DMS 273 treated with DMSO at 0.1 percent for 48 hours (cell line): Measurements from ENCODE around the gene RBBP8.
"Not testable (repeated sequence)": the region's sequence is repeated elsewhere in the genome, so short reads cannot be mapped to it uniquely, and the experiment has no call there.

Experiments
- DNase-seq: peaks from one replicate; lab custom pipeline; 2025; lab: John Stamatoyannopoulos, UW

RBBP8 gene

DNA sequence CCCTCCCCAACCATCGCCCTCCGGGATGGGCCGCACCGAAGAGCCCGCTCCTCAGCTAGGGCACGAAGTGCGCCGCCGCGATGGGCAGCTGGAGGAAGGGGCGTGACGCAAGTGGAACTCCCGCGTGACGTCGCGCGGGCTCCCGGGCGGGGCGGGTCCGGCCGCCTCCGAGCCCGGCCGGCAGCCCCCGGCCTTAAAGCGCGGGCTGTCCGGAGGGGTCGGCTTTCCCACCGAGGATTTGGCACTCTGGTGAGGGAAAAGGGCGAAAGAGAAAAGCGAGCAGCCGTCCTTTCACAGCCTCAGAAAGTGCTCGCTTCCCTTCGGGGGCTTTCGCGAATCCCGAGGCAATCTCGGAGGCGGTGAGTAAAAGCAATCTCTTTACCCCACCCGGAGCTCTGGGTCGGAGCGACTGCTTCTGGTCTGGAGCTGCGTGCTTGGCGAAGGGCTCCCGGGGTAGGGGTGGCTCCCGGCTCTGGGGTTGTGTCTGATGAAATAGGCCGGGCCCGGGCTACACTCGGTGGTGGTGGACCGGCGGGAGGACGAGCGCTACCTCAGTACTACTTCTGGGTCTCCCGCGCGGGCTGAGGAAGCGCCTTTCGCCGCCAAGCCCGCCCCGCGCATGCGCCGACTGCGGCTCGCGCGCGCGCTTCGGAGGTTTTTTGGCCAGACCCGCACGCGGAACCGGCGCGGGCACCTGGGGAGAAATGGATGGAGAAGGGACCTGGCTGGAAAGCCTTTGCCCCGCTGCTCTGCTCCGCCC lies at the start of gene RBBP8:
TSS of gene RBBP8 (plus strand) at position 123 of the 760 bp plus-strand sequence. CDS start 3,524 bp downstream, outside the sequence.
- peak; percentile 68 for DNase-seq

DNA sequence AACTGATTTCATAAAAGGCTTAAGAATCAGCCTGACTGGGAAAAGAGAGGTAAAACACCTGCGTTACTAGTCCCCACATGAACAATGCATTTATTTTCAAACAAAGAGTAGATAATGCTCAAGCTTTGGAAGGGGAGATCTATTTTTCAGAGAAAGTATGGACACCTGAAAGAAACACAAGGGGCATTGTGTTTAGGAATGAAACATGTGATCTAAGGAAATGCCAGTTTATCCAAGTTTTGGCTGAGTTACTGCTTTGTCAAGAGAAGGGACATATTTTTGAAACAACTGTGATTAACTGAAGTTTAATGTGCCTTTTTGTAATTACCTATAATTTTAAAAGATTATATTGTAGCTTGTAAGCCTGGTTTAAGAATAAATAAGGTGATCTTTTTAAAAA lies 49.3 kb upstream of the RBBP8 start:
- no peak for DNase-seq

DNA sequence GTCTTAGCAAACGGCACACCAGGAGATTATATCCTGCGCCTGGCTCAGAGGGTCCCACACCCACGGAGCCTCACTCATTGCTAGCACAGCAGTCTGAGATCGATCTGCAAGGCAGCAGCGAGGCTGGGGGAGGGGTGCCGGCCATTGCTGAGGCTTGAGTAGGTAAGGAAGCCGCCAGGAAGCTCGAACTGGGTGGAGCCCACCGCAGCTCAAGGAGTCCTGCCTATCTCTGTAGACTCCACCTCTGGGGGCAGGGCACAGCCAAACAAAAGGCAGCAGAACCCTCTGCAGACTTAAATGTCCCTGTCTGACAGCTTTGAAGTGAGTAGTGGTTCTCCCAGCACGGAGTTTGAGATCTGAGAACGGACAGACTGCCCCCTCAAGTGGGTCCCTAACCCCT lies 47.4 kb upstream of the RBBP8 start:
- DNase-seq, result not testable (repeated sequence)

DNA sequence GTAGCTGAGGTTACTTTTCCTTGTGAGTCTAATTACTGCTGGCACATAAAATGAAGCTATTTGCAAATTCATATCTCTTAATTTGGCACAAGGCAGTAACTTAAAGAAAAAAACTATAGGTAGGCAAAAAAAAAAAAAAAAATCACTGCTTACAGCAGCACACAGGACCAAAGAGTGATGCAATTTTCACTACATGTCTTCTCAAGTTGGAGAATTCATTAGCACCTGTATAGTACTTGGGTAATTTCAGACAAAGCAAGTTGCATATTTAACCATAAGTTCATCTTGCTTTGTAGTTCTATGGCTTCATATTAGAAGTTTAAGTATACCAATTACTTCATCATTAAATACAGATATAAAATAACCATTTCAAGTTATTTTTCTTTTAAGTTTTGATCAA lies 33.7 kb upstream of the RBBP8 start:
- DNase-seq, result no peak

DNA sequence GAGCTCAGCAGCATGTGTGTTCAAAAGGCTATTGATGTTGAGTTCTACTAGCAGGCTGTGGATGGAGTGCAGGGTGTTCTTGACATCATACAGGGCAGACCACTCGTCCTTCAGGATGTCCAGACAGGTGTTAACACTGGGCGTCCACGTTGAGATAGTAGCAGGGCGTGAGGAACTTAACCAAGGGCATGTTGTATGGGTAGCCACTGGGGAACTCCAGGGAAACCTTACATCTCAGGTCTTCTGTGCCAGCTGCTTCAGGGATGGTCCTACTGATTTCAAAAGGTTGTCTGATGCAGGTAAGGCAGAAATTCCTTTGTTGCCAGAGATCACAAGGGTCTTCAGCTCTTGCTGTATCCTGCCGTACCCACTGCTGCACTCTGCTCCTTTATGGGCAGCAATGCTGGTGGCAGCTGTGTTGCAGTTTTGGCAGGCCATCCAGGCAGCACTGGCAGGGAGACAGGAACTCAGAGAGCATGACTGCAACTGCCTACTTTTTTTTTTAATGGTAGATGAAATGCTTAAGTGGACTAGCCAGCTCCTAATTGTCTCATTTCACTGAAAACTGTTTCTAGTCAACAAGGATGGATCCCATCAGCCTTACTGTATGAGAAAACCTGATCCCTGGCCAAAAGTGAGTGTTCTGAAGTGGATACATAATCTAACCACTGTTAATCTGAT lies 32.4 kb upstream of the RBBP8 start:
- no peak for DNase-seq

DNA sequence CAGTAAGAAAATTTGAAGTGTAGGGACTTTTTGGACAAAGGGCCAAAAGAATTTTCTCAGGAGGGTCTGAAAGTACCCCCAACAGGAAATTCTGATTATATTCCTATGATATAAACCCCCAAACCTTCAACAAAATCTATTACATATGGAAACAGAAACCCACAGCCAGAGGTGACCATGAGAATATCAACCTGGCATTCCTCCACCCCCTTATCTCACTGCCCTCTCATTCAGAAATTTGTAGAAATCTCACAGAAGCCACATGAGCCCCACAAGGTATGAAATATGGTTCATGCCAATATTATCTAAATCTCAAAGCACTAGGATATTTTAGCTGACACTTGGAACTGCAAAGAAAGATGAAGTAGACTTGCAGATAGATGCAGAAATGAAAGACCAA lies 31.0 kb upstream of the RBBP8 start:
- DNase-seq, result no peak

DNA sequence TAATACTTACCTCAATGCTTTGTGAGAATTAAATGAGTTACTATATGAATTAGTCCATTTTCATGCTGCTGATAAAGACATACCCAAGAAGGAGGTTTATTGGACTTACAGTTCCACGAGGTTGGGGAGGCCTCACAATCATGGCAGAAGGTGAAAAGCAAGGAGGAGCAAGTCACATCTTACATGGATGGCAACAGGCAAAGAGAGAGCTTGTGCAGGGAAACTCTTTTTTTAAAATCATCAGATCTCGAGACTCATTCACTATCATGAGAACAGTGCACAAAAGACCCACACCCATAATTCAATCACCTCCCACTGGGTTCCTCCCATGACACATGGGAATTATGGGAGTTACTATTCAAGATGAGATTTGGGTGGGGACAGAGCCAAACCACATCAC lies 29.9 kb upstream of the RBBP8 start:
- not testable (repeated sequence) for DNase-seq

DNA sequence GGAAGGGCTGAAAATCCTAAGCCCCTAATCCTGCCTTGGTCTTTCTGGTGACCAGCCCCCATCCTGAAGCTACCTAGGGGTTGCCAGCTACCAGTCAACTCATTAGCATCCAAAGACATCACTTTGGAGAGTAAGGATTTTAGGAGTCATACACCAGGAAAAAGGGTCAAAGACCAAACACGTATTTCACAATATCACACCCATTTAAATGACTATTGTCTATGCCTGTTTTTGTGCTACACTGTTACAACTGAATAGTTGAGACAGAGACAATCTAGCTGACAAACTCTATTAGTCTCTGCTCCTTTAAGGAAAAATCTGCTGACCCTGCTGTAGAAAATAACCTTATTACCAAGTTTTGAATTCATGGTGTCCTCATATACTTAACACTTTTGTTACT lies 21.0 kb upstream of the RBBP8 start:
- DNase-seq, result no peak

DNA sequence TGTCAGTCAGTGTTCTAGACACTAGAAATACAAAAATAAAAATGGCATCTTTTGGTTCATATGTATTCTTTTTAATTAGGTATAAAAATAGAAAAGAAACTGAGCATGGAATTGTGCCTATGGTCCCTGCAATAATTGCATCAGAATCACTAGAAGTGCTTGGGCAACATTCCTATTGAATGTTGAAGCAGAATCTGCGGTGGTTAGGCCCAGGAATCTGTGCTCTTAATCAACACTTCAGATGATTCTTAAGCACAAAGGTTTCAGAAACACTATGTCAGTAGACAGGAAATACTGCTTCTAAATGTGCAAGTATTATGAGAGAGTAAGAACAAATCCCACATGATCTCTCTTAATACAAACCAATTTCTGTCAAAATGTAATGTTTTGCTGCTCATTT lies 20.3 kb upstream of the RBBP8 start:
- no peak for DNase-seq

DNA sequence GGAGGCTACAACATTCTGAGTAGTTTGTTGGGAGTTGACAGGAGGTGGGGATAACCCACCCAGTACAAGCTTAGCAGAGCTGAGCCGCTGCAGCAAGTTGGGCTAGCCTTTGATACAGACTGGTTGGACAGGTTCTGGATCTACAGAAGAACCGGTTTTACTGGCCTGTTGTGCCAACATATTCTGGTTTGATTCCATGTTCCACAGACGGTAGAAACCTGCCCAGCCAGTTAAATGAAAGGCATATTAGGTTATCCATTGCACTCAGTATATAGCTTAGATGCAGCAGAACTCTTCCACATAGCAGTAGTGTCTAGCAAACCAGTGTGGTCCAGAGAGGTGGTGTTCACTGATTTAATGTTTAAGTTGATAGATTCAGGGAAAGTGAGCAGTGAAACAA lies 19.3 kb upstream of the RBBP8 start:
- DNase-seq, result no peak

DNA sequence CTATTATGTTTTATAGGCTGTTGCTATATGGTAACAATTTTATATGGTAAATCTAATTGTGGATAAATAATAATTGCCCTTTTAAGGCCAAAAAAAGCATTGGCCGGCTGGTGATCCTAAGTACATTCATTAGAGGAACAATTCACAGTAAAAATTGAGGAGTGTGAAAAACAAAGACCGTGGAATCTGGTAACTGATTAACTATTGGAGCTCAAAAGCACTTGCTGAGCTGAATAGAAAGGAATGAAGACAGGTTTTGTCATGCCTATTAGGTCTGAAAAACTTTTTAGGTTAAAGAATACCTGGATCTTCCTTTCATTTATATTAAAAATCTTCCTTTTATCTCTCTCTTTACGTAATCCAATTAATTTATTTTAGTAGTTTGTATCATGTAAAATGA lies 18.5 kb upstream of the RBBP8 start:
- DNase-seq, result no peak

DNA sequence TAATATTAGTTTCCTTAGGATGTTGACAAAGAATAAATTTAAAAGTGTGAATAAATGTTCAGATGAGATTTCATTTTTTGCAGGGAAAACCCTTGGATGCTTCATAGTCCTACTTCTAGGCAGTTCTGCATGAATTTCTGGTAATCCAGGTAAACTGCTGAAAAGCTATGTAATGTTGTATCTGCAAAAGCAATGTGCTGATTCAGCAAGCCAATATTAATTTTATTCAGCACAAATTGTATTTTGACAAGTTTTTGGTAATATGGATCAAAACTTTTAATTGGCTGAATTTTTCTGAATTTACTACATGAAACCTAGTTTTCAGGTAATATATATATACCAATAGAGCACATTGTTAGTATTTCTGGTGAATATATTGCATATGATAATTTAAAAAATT lies 17.8 kb upstream of the RBBP8 start:
- no peak for DNase-seq

DNA sequence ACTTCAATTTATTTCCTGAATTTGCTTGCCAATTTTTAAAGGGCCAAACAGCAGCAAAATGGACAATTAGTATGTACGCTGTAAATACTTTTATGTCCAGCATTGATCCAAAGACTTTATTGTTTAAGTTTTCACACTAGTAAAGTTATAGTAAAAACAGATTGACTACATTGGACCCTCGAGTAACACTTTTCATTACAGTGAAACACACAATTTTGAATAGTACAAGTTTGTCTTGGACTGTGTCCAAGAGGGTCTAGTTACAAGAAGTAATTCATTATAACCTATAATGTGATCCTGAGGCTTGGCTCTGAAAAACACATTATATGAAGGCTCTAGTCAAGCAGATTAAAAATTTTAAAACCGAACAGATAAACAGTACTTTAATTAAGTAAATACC lies 11.4 kb upstream of the RBBP8 start:
- DNase-seq, result no peak

DNA sequence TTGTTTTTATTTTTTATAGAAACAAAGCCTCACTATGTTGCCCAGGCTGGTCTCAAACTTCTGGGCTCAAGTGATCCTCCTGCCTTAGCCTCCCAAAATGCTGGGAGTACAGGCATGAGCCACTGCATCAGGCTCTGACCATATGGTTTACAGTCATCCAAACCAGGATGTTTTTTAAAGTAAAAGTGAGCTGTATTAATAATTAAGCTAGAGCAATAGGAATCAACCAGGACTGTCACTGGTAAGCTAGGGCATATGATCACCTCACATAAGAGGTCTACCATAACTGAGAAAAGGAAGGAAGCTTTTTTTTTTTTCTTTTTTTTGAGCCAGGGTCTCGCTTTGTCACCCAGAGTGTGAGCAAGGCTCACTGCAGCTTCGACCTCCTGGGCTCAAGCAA lies 8.5 kb upstream of the RBBP8 start:
- DNase-seq, result no peak

DNA sequence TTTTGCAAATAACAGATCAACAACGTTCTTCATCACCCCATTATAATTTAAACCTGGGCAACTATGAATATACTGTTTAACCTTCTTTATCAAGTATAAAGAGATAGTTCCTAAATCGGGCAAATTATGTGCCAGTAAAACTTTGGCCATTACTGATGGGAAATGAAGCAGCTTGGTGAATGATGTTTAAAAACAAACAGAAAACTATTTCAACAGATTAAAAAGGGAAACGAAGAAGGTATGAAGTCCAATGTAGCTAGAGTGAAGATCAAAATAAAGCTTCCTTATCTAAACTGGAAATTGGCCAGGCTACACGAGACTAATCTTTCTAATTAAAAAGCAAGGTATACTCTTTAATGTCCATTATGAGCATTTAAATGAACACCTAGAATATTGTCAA lies 6.7 kb upstream of the RBBP8 start:
- DNase-seq, result no peak

DNA sequence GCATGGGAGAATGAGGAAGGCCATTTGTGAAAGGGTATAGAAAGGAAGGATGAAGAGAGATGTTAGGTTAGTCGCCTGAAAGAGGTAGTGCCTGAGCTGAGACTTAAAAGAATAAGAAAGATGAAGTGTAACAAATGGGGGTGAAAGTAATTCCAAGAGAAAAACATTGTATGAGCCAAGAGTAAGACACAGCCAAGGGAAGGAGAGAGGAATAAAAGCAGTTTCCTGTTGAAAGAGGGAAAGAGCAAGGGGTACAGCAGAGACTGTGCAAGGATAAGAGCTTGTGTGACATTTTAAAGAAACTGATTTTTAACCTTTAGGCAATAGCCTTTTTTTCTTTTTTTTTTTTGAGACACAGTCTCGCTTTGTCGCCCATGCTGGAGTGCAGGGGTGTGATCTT lies 4.8 kb upstream of the RBBP8 start:
- no peak for DNase-seq

DNA sequence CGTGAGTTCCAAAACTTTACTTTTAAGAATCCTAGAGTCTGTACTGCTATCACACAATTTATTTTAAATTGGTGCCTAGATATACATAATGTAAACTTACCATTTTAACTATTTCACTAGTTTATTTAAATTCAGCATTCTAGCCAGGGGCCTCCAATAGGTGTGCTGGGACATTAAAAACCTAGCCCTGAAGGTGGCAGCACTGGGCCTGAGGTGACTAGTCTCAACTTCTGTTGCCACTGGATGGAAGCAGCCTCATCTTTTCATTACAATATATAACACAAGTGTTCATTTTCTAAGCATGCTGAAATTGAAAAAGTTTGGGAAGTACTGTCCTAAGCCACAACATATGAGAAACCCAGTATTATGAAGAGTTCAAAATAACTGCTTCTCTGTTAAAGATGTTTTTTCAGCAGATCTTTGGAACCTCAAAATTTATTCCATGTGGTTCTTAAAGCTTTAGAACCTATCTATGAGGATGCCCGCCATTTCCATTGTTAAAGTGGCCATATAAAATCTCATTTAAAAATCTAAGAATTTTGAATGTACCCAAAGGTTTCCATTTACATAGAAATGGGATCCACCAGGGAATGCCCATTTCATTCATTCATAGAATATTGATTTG lies 2.9 kb upstream of the RBBP8 start:
- peak; percentile 28 for DNase-seq

DNA sequence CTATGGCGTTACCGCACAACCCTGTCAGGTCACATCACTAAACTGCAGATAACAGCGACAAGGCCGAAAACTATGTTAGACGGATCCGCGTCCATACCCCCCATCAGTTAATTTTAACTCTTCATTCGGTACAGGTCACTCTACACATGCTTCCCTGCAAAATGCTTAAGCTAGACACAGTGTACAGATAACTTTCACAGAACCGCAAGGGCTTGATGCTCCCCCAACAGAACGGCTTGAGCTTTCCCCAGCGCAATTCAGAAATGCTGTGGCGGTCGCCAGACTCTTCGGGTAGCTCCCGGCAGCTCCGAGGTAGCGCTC lies 283 bp upstream of the RBBP8 start:
- DNase-seq, result no peak

DNA sequence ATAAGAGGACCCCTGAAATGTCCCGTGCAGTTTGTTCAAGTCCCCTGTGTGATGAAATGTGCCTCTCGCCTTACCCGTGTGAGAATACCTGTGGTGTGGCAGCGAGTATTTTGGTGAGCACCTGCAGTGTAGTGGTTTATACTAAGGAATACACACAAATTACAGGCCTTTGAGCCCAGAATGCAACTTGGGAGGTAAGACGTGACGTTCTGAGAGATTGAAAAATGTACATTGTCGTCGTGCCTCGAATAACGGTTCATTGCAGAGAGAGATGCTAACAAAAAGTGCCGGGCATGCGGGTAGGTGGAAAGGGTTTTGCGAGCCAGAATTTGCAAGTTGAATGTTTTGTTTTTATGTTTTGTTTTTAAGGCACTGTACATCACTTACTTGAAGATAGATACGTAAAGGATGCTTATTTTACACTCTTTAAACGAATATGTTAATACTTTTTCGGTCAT lies 867 bp downstream of the RBBP8 start:
- no peak for DNase-seq

DNA sequence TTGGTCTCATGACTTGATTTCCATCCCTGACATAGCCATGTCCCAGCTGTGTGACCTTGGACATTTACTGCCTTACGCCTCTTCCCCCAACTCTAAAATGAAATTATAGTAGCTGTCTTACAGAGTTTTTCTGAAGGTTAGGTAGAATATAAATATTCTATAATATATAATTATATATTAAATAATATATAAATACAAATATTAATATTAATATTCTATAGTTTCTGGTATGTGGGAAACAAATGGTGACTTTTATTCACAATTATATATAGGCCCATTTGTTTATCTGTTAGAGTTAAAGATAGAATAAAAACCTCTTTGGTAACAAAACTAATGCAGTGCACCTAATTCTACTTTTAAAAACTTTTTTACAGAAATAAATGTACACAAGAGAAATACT lies 1.7 kb downstream of the RBBP8 start:
- DNase-seq, result no peak

DNA sequence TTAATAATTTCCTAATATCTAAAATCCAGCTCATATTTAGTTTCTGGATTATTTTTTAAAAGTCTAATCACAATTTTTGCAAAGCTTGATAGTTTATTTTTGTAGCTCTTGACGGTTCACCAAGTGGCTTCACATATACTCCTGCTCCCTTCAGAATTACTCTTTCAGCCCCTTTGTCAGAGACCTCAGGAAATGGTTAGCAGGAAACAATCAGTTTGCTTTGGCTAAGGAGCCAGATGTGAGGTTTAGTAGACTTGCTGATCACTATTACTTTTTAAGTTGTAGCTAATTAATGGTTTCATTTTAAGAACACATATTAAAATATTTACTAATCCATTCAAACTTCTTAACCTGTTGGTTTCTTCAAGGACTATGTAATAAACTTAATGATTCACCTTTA lies 2.3 kb downstream of the RBBP8 start:
- no peak for DNase-seq

DNA sequence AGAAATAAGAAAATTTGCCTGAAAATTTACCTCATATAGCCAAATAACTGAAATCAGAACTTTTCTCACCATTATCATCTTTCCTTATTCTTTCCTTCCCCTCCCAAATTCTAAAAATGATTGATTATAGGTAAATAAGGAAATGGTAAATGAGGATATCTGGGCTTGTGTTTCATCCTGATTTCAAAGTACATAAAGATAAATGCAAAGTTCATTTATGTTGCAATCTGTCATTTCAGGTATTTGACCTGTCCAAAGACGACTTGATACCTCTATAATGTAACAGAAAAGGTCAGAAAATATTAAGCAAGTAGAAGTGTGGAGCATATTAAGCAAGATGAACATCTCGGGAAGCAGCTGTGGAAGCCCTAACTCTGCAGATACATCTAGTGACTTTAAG lies 3.4 kb downstream of the RBBP8 start:
- DNase-seq, result no peak

DNA sequence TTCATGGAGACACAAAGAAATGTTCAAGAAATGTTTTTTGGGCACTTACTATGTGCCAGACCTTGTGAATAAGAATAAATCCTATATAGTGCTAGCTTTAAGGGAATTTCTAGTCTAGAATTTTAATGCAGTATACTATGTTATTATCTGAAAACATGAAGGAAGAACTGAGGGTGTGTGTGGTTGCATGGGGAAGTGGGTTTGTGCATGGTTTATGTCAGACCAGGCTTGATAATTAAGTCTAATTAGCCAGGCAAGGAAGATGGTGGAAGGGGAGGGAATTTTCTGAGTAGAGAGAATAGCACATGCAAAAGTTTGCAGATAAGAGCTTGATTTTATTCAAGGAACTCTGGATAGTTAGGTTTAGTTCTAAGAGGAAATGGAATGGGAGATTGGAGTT lies 6.5 kb downstream of the RBBP8 start:
- no peak for DNase-seq

DNA sequence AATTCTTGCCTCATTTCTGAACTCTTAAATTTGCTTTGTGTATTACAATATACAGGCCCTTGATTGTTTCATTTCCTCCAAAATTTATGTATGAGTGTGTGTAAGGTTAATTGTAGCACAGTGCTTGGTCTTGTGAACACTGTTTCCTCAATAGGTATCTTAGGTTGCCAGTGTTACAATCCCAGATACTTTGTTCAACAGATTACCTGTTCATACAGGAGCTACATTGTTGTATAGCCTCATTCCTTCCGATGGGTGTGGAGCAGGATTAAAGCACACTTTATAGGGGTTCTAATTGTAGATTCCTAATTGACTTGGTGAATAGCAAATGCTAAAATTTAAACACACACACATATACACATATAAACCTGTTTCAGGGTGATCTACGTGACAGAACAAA lies 10.7 kb downstream of the RBBP8 start:
- no peak for DNase-seq
